ENCODE data around the gene RUFY2. TPM values are rescaled to one million over a fixed set of nuclear protein-coding genes. Genes with fewer than 3 reads are reported as not detected.

RUFY2 gene
- total RNA-seq, 1 experiment from 2014 or later, result 25.9 TPM

GRCh38 chr10:68303849-68304412, 103.1 kb downstream of the RUFY2 start:
- no peak overlapping the region for H3K27ac Mint-ChIP-seq (ENCODE audit: low read depth, unreplicated experiment)
- CTCF ChIA-PET, result interaction anchor here (0.6 to 6.8 kb wide), 8 partner anchors 11 to 483 kb away, joined by 3 to 168 read pairs (median 10); no protein-coding TSS in a partner anchor
- no peak overlapping the region for H3K4me3 Mint-ChIP-seq (ENCODE audit: unreplicated experiment)
- no peak for DNase-seq (ENCODE audit: unreplicated experiment)
- POLR2A ChIA-PET, result interaction anchor here (1.9 to 2.8 kb wide), 2 partner anchors 28 to 91 kb away, joined by 6 to 13 read pairs; partner anchors contain the start of genes HNRNPH3 and PBLD
- H3K4me1 Mint-ChIP-seq (ENCODE audit: insufficient read depth, unreplicated experiment), result no peaks in the 10 kb centered on the region
- TF ChIP-seq CTCF (IDR thresholded peaks at IDR 0.05; ENCODE audit: unreplicated experiment), result no peak
- H3K36me3 Mint-ChIP-seq (ENCODE audit: insufficient read depth, unreplicated experiment), result no peaks in the 10 kb centered on the region
- intact Hi-C loops (cut with micrococcal nuclease), result loop anchor here (5.0 kb wide), 1 partner anchor 447 kb away; no protein-coding TSS in a partner anchor
- no TSS peak for BruUV-seq (replicated peaks)
- no peaks in the 10 kb centered on the region for H3K9me3 Mint-ChIP-seq (ENCODE audit: unreplicated experiment)
- H3K27me3 Mint-ChIP-seq (ENCODE audit: insufficient read depth, unreplicated experiment), result no peaks in the 10 kb centered on the region

- BruUV-seq (replicated peaks), result no TSS peak
- POLR2A ChIA-PET, result interaction anchor here (0.5 to 2.8 kb wide), 4 partner anchors 11 to 137 kb away, joined by 3 to 13 read pairs (median 4); partner anchors contain the start of genes HNRNPH3 and PBLD
Measured at GRCh38 chr10:68302871-68303270, 104.2 kb downstream of the RUFY2 start.

GRCh38 chr10:68302503-68302823, 104.6 kb downstream of the RUFY2 start:
- Mint-ChIP-seq H3K36me3 (ENCODE audit: insufficient read depth, unreplicated experiment) (no peaks in the 10 kb centered on the region), H3K27me3 (ENCODE audit: insufficient read depth, unreplicated experiment) (no peaks in the 10 kb centered on the region), H3K27ac (ENCODE audit: low read depth, unreplicated experiment) (no peak overlapping the region), H3K9me3 (ENCODE audit: unreplicated experiment) (no peaks in the 10 kb centered on the region), H3K4me1 (ENCODE audit: insufficient read depth, unreplicated experiment) (no peaks in the 10 kb centered on the region), H3K4me3 (ENCODE audit: unreplicated experiment) (no peak overlapping the region)
- intact Hi-C loops (cut with micrococcal nuclease), result loop anchor here (1.0 to 5.0 kb wide), 3 partner anchors 90 to 445 kb away; no protein-coding TSS in a partner anchor
- DNase-seq (ENCODE audit: unreplicated experiment), result no peak
- BruUV-seq (replicated peaks), result no TSS peak
- CTCF ChIA-PET, result interaction anchor here (0.6 to 6.8 kb wide), 36 partner anchors 8 to 449 kb away, joined by 3 to 168 read pairs (median 6); no protein-coding TSS in a partner anchor
- POLR2A ChIA-PET, result interaction anchor here (1.1 to 2.8 kb wide), 5 partner anchors 12 to 219 kb away, joined by 3 to 13 read pairs (median 4); partner anchors contain the start of genes HNRNPH3 and PBLD
- TF ChIP-seq CTCF (IDR thresholded peaks at IDR 0.05; ENCODE audit: unreplicated experiment), result no peak

More at GRCh38 chr10:68302871-68303270, 104.2 kb downstream of the RUFY2 start:
- intact Hi-C loops (cut with micrococcal nuclease), result loop anchor here (1.0 to 5.0 kb wide), 3 partner anchors 91 to 446 kb away; no protein-coding TSS in a partner anchor
- DNase-seq (ENCODE audit: unreplicated experiment), result no peak
- H3K4me1 Mint-ChIP-seq (ENCODE audit: insufficient read depth, unreplicated experiment), result no peaks in the 10 kb centered on the region
- no peak overlapping the region for H3K4me3 Mint-ChIP-seq (ENCODE audit: unreplicated experiment)
- no peak overlapping the region for H3K27ac Mint-ChIP-seq (ENCODE audit: low read depth, unreplicated experiment)
- H3K36me3 Mint-ChIP-seq (ENCODE audit: insufficient read depth, unreplicated experiment), result no peaks in the 10 kb centered on the region
- H3K9me3 Mint-ChIP-seq (ENCODE audit: unreplicated experiment), result no peaks in the 10 kb centered on the region
- CTCF ChIA-PET, result interaction anchor here (0.6 to 6.8 kb wide), 31 partner anchors 8 to 449 kb away, joined by 3 to 168 read pairs (median 6); no protein-coding TSS in a partner anchor
- TF ChIP-seq CTCF (IDR thresholded peaks at IDR 0.05; ENCODE audit: unreplicated experiment), result no peak
- H3K27me3 Mint-ChIP-seq (ENCODE audit: insufficient read depth, unreplicated experiment), result no peaks in the 10 kb centered on the region

- CTCF ChIA-PET, result interaction anchor here (0.6 to 6.8 kb wide), 47 partner anchors 9 to 448 kb away, joined by 3 to 168 read pairs (median 4); no protein-coding TSS in a partner anchor
- H3K27ac Mint-ChIP-seq (ENCODE audit: low read depth, unreplicated experiment), result no peak overlapping the region
- intact Hi-C loops (cut with micrococcal nuclease), result loop anchor here (1.0 to 5.0 kb wide), 3 partner anchors 90 to 445 kb away; no protein-coding TSS in a partner anchor
- TF ChIP-seq CTCF (IDR thresholded peaks at IDR 0.05; ENCODE audit: unreplicated experiment), result peak; percentile 56
- H3K4me3 Mint-ChIP-seq (ENCODE audit: unreplicated experiment), result no peak overlapping the region
- no peaks in the 10 kb centered on the region for H3K36me3 Mint-ChIP-seq (ENCODE audit: insufficient read depth, unreplicated experiment)
- H3K4me1 Mint-ChIP-seq (ENCODE audit: insufficient read depth, unreplicated experiment), result no peaks in the 10 kb centered on the region
- H3K27me3 Mint-ChIP-seq (ENCODE audit: insufficient read depth, unreplicated experiment), result no peaks in the 10 kb centered on the region
- no TSS peak for BruUV-seq (replicated peaks)
- H3K9me3 Mint-ChIP-seq (ENCODE audit: unreplicated experiment), result no peaks in the 10 kb centered on the region
- DNase-seq (ENCODE audit: unreplicated experiment), result peak; percentile 58
- POLR2A ChIA-PET, result interaction anchor here (1.1 to 2.8 kb wide), 5 partner anchors 12 to 219 kb away, joined by 3 to 13 read pairs (median 3); no protein-coding TSS in a partner anchor
Measured at GRCh38 chr10:68301790-68302502, 105.1 kb downstream of the RUFY2 start.
